ENCODE measurements around the gene SLCO2A1.

GRCh38 chr3:133989936-133990702, 39.6 kb downstream of the SLCO2A1 start:
- TF ChIP-seq ZNF133 (tag by site-specific recombination; IDR thresholded peaks at IDR 0.05) (no peak), ZNF140 (tag by site-specific recombination; IDR thresholded peaks at IDR 0.05) (no peak), ZSCAN4 (tag by site-specific recombination; IDR thresholded peaks at IDR 0.05) (no peak), ZNF585B (tag by site-specific recombination; IDR thresholded peaks at IDR 0.05) (no peak), ZBTB20 (tag by site-specific recombination; IDR thresholded peaks at IDR 0.05) (no peak), TRIM28 (IDR thresholded peaks at IDR 0.05; ENCODE audit: borderline replicate concordance, low read length) (no peak), REST (tag by site-specific recombination; IDR thresholded peaks at IDR 0.05) (no peak)
- TF ChIP-seq, protein P1, sequence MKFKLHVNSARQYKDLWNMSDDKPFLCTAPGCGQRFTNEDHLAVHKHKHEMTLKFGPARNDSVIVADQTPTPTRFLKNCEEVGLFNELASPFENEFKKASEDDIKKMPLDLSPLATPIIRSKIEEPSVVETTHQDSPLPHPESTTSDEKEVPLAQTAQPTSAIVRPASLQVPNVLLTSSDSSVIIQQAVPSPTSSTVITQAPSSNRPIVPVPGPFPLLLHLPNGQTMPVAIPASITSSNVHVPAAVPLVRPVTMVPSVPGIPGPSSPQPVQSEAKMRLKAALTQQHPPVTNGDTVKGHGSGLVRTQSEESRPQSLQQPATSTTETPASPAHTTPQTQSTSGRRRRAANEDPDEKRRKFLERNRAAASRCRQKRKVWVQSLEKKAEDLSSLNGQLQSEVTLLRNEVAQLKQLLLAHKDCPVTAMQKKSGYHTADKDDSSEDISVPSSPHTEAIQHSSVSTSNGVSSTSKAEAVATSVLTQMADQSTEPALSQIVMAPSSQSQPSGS (tag by site-specific recombination; IDR thresholded peaks at IDR 0.05; ENCODE audit: low read depth), result no peak
- TF ChIP-seq, protein P2, sequence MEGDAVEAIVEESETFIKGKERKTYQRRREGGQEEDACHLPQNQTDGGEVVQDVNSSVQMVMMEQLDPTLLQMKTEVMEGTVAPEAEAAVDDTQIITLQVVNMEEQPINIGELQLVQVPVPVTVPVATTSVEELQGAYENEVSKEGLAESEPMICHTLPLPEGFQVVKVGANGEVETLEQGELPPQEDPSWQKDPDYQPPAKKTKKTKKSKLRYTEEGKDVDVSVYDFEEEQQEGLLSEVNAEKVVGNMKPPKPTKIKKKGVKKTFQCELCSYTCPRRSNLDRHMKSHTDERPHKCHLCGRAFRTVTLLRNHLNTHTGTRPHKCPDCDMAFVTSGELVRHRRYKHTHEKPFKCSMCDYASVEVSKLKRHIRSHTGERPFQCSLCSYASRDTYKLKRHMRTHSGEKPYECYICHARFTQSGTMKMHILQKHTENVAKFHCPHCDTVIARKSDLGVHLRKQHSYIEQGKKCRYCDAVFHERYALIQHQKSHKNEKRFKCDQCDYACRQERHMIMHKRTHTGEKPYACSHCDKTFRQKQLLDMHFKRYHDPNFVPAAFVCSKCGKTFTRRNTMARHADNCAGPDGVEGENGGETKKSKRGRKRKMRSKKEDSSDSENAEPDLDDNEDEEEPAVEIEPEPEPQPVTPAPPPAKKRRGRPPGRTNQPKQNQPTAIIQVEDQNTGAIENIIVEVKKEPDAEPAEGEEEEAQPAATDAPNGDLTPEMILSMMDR (tag by site-specific recombination; IDR thresholded peaks at IDR 0.05), result no peak
